Fibroblast of mammary gland (primary cell): ENCODE results near the gene CPEB3.

ENCODE experiments used
- DNase-seq: peaks from one replicate; pipeline ENCODE4 v3.0.0-alpha.2; 2010; ENCODE audit warnings: low read depth
- H3K4me3 ChIP-seq: 2 replicates; pipeline ENCODE4 v1.5.1; 2011; ENCODE audit warnings: low read depth, mild to moderate bottlenecking, low read length, moderate library complexity; ENCODE audit not compliant: control insufficient read depth
- CTCF ChIP-seq: conservative IDR thresholded peaks from 2 replicates; pipeline ENCODE4 v1.5.1; 2011; ENCODE audit warnings: low read depth, low read length, inconsistent platforms; ENCODE audit not compliant: control insufficient read depth, insufficient read depth

The CPEB3 gene

GRCh38 chr10:92200564-92200963, 90.3 kb downstream of the CPEB3 start:
- H3K4me3 ChIP-seq = no peak overlapping the region
- TF ChIP-seq CTCF = no peak
- no peak for DNase-seq

GRCh38 chr10:92187101-92187500, 103.8 kb downstream of the CPEB3 start:
- DNase-seq = no peak
- H3K4me3 ChIP-seq = no peak overlapping the region
- TF ChIP-seq CTCF = no peak

- TF ChIP-seq CTCF = no peak
- DNase-seq = no peak
- H3K4me3 ChIP-seq = no peak overlapping the region
Observed at GRCh38 chr10:92184977-92185376, 105.9 kb downstream of the CPEB3 start.

- H3K4me3 ChIP-seq = no peak overlapping the region
- TF ChIP-seq CTCF = no peak
- DNase-seq = no peak
Observed at GRCh38 chr10:92183199-92183598, 107.7 kb downstream of the CPEB3 start.

- DNase-seq = no peak
- H3K4me3 ChIP-seq = no peak overlapping the region
- TF ChIP-seq CTCF = peak; percentile 28
Observed at GRCh38 chr10:92181575-92181974, 109.3 kb downstream of the CPEB3 start.

- no peak for DNase-seq
- TF ChIP-seq CTCF = no peak
- H3K4me3 ChIP-seq = no peak overlapping the region
Observed at GRCh38 chr10:92180399-92180798, 110.5 kb downstream of the CPEB3 start.

GRCh38 chr10:92177546-92177945, 113.3 kb downstream of the CPEB3 start:
- DNase-seq = no peak
- no peak overlapping the region for H3K4me3 ChIP-seq
- no peak for TF ChIP-seq CTCF
